IMR-90 (cell line): ENCODE data around the gene NLRP1. TPM values are rescaled to one million over a fixed set of nuclear protein-coding genes. Genes with fewer than 3 reads are reported as not detected.

ENCODE experiments used
- ATAC-seq: fragments of 200-7000 bp; cut with Tn5 transposase; 2 replicates; pipeline ENCODE4 v1.9.1; 2020; ENCODE audit warnings: low read depth, mild to moderate bottlenecking, moderate library complexity
- BruUV-seq: library from RNA; stranded (reverse); fragments of 400-500 nt; replicated peaks from 2 replicates; lab custom pipeline; 2021; lab: Mats Ljungman, UMichigan
- CTCF ChIA-PET: fragments of 300-600 bp; formaldehyde crosslinking; extraction: SDS; loops from one replicate; lab custom pipeline; 2021; ENCODE audit warnings: antibody characterized with exemption; lab: Yijun Ruan, JAX
- POLR2A ChIA-PET: fragments of 300-600 bp; sonication (Branson Sonifier 250); formaldehyde crosslinking; loops from one replicate; lab custom pipeline; 2022; ENCODE audit warnings: antibody characterized with exemption; ENCODE audit not compliant: unreplicated experiment; lab: Charles Lee
- DNase-seq: peaks from one replicate; pipeline ENCODE4 v3.0.0; 2013
- H2AFZ ChIP-seq: replicated peaks from 2 replicates; pipeline ENCODE3; 2013; ENCODE audit warnings: low read length, mild to moderate bottlenecking; ENCODE audit not compliant: poor library complexity
- H2AK5ac ChIP-seq: 2 replicates; pipeline ENCODE4 v1.6.1; 2013; ENCODE audit warnings: low read depth, low read length, inconsistent platforms
- H2AK9ac ChIP-seq: replicated peaks from 2 replicates; pipeline ENCODE3; 2013; ENCODE audit warnings: mild to moderate bottlenecking, low read depth, low read length, moderate library complexity; ENCODE audit not compliant: poor library complexity
- H2BK120ac ChIP-seq: 2 replicates; pipeline ENCODE4 v1.6.1; 2013; ENCODE audit warnings: low read depth, low read length, inconsistent platforms
- H2BK15ac ChIP-seq: 3 replicates; pipeline ENCODE4 v1.6.1; 2013; ENCODE audit warnings: low read depth, low read length, inconsistent platforms
- H2BK20ac ChIP-seq: 2 replicates; pipeline ENCODE4 v1.6.1; 2013; ENCODE audit warnings: low read depth, mild to moderate bottlenecking, inconsistent platforms, low read length, moderate library complexity
- H2BK5ac ChIP-seq: 2 replicates; pipeline ENCODE4 v1.6.1; 2013; ENCODE audit warnings: mild to moderate bottlenecking, low read depth, low read length, inconsistent platforms; ENCODE audit not compliant: poor library complexity, severe bottlenecking
- H3K14ac ChIP-seq: replicated peaks from 2 replicates; pipeline ENCODE4 v1.6.1; 2013; ENCODE audit warnings: low read depth, low read length, inconsistent platforms
- H3K18ac ChIP-seq: 2 replicates; pipeline ENCODE4 v1.6.1; 2013; ENCODE audit warnings: low read depth, low read length, control low read depth
- H3K23ac ChIP-seq: 2 replicates; pipeline ENCODE4 v1.6.1; 2013; ENCODE audit warnings: low read depth, low read length, inconsistent platforms
- H3K27ac ChIP-seq: 2 replicates; pipeline ENCODE4 v1.5.1; 2013; ENCODE audit warnings: mild to moderate bottlenecking, control low read depth, low read length; ENCODE audit not compliant: insufficient read depth
- H3K27me3 ChIP-seq: 2 replicates; pipeline ENCODE4 v1.6.1; 2013; ENCODE audit warnings: low read length; ENCODE audit not compliant: control insufficient read depth, insufficient read depth
- H3K36me3 ChIP-seq: 2 replicates; pipeline ENCODE4 v1.6.1; 2013; ENCODE audit warnings: low read length, mixed read lengths; ENCODE audit not compliant: control insufficient read depth, insufficient read depth
- H3K4ac ChIP-seq: 2 replicates; pipeline ENCODE4 v1.6.1; 2013; ENCODE audit warnings: low read depth, low read length, inconsistent platforms
- H3K4me1 ChIP-seq: 2 replicates; pipeline ENCODE4 v1.6.1; 2013; ENCODE audit warnings: low read length, mixed read lengths; ENCODE audit not compliant: control insufficient read depth, insufficient read depth
- H3K4me2 ChIP-seq: 2 replicates; pipeline ENCODE4 v1.6.1; 2013; ENCODE audit warnings: low read depth, mild to moderate bottlenecking, control low read depth, low read length, moderate library complexity
- H3K4me3 ChIP-seq: 2 replicates; pipeline ENCODE4 v1.5.1; 2013; ENCODE audit warnings: low read depth, mild to moderate bottlenecking, control low read depth, low read length, moderate library complexity; ENCODE audit not compliant: insufficient read depth
- H3K56ac ChIP-seq: 2 replicates; pipeline ENCODE4 v1.6.1; 2013; ENCODE audit warnings: low read length, inconsistent platforms; ENCODE audit not compliant: insufficient read depth; ENCODE audit errors: extremely low read depth
- H3K79me1 ChIP-seq, 2 experiments: 2 replicates each; pipeline ENCODE4 v1.6.1; 2013; ENCODE audit warnings: low read length in 2 of 2, inconsistent platforms in 1 of 2, low read depth in 1 of 2
- H3K9ac ChIP-seq: 2 replicates; pipeline ENCODE4 v1.6.1; 2013; ENCODE audit warnings: low read depth, low read length, control low read depth
- H3K9me1 ChIP-seq: 2 replicates; pipeline ENCODE4 v1.6.1; 2013; ENCODE audit warnings: low read length, inconsistent platforms; ENCODE audit not compliant: insufficient read depth
- H3K9me3 ChIP-seq: 2 replicates; pipeline ENCODE4 v1.6.1; 2013; ENCODE audit warnings: low read length; ENCODE audit not compliant: control insufficient read depth, insufficient read depth
- H4K20me1 ChIP-seq: 2 replicates; pipeline ENCODE4 v1.6.1; 2013; ENCODE audit warnings: low read length, inconsistent platforms; ENCODE audit not compliant: insufficient read depth
- H4K5ac ChIP-seq: 2 replicates; pipeline ENCODE4 v1.6.1; 2013; ENCODE audit warnings: mild to moderate bottlenecking, low read depth, low read length, control low read depth
- H4K8ac ChIP-seq, 2 experiments: 2 replicates each; pipeline ENCODE4 v1.6.1; 2013; ENCODE audit warnings: low read depth in 2 of 2, low read length in 2 of 2, control low read depth in 1 of 2, inconsistent platforms in 1 of 2
- H4K91ac ChIP-seq: 2 replicates; pipeline ENCODE4 v1.6.1; 2013; ENCODE audit warnings: low read depth, low read length, inconsistent platforms; ENCODE audit not compliant: insufficient read depth
- CTCF ChIP-seq: conservative IDR thresholded peaks from 2 replicates; pipeline ENCODE4 v1.5.1; 2012; ENCODE audit warnings: mild to moderate bottlenecking, low read depth, low read length, improper control_type of control experiment
- MAZ ChIP-seq: IDR thresholded peaks from 2 replicates; pipeline ENCODE4 v1.6.1; 2012; ENCODE audit warnings: low read depth, mild to moderate bottlenecking, low read length, improper control_type of control experiment, moderate library complexity, borderline replicate concordance
- RAD21 ChIP-seq: IDR thresholded peaks from 2 replicates; pipeline ENCODE4 v1.6.1; 2012; ENCODE audit warnings: low read length, improper control_type of control experiment
- WGBS, 2 experiments: methylation state at CpG; one replicate each; pipeline versions ENCODE4 v1.1.5 to v1.1.7; 2013; ENCODE audit warnings: missing lambda C conversion rate in 2 of 2; ENCODE audit not compliant: insufficient read length in 1 of 2; ENCODE audit errors: extremely low coverage in 2 of 2; 5-methylcytosine and 5-hydroxymethylcytosine counted together
- dilution Hi-C: fragments of 300-500 bp; cut with HindIII; formaldehyde crosslinking; loops from one replicate; pipeline ENCODE4 v1.14.3; 2018; ENCODE audit warnings: low sequenced_read_pairs; ENCODE audit not compliant: unreplicated experiment
- in situ Hi-C: fragments of 300-500 bp; cut with MboI; formaldehyde crosslinking; loops from 3 replicates; pipeline ENCODE4 v1.14.3; 2019; ENCODE audit warnings: low sequenced_read_pairs, inconsistent platforms, mixed read lengths
- intact Hi-C: fragments of 100-400 bp; cut with micrococcal nuclease; formaldehyde crosslinking; loops from 2 replicates; pipeline ENCODE4 v1.10.0; 2022
- polyA plus RNA-seq, 3 experiments: library from polyadenylated mRNA; depleted of rRNA; stranded (reverse); fragments of >200 nt; gene quantifications; 2 replicates each; pipeline ENCODE4 v1.2.3, GENCODE V29; 2012; ENCODE audit warnings: low replicate concordance in 1 of 3
- total RNA-seq: library from RNA; depleted of rRNA; stranded (reverse); fragments of >200 nt; gene quantifications from 2 replicates; pipeline ENCODE4 v1.2.3, GENCODE V29; 2012

NLRP1 gene
- total and polyA plus RNA-seq, 2 of the 4 experiments (the other 2 are of a cell fraction): 134 to 340 TPM

GRCh38 chr17:5499476-5500231, 84.7 kb downstream of the NLRP1 start:
- Histone ChIP-seq H3K18ac (no peak overlapping the region), H3K36me3 (peaks cover 1% of the 10 kb centered on the region; the same call in 1 of the 2 replicates), H3K14ac (peak overlapping the region; percentile 52), H4K8ac (peak overlapping the region in 1 of 2 experiments; percentile 71; a peak in 1 of 4 replicates), H3K27ac (peak overlapping the region; percentile 77), H2BK120ac (peak overlapping the region; percentile 38; the same call in 1 of the 2 replicates), H3K4me1 (peaks cover 4% of the 10 kb centered on the region; the same call in 1 of the 2 replicates), H2BK5ac (peak overlapping the region; percentile 55), H3K23ac (peak overlapping the region; percentile 93), H3K4ac (peak overlapping the region; percentile 83), H3K27me3 (no peaks in the 10 kb centered on the region), H3K79me1 (peaks cover 9 to 20% of the 10 kb centered on the region in 2 experiments), H4K20me1 (no peaks in the 10 kb centered on the region), H3K9me3 (no peaks in the 10 kb centered on the region), H4K91ac (peak overlapping the region; percentile 36), H3K4me3 (peak overlapping the region; percentile 91), H2AK5ac (0 out of 2 replicates have a peak overlapping the region, but pooled peaks have one; percentile 34), H2BK20ac (no peak overlapping the region), H4K5ac (no peak overlapping the region), H2AFZ (peak overlapping the region; percentile 90), H3K9me1 (peaks cover 3% of the 10 kb centered on the region), H2BK15ac (no peak overlapping the region), H3K4me2 (peak overlapping the region; percentile 87), H3K9ac (peak overlapping the region; percentile 81), H2AK9ac (peak overlapping the region; percentile 96), H3K56ac (peak overlapping the region; percentile 77; the same call in 1 of the 2 replicates)
- intact Hi-C loops: loop anchor here (2.0 kb wide), 2 partner anchors 31 to 85 kb away; partner anchors contain the start of genes DHX33 and NLRP1
- ChIA-PET POLR2A (no interaction called here), CTCF (interaction anchor here (0.8 to 1.5 kb wide), 6 partner anchors 14 to 70 kb away, joined by 3 to 4 read pairs (median 3); no protein-coding TSS in a partner anchor)
- ATAC-seq (peak; percentile 22), DNase-seq (no peak)
- BruUV-seq: no TSS peak
- WGBS, 2 experiments: 5% methylated on average over 26 of the region's 44 CpGs; no CpG with 5 or more reads in 1 of the 2 experiments
- in situ Hi-C loops: no loop called here
- peak; percentile 17; the same call in 1 of the 2 replicates for TF ChIP-seq CTCF
- TF ChIP-seq RAD21: 0 out of 2 replicates have a peak, but pooled peaks have one; percentile 5
- TF ChIP-seq MAZ: no peak
- dilution Hi-C loops: no loop called here
